ENCODE results near the gene TBL1Y. TPM values are rescaled to one million over a fixed set of nuclear protein-coding genes. Genes with fewer than 3 reads are reported as not detected.

TBL1Y gene
- total and polyA plus RNA-seq, 10 of the 15 experiments (the other 5 are each of a cell fraction or from before 2014, with no cell fraction given) = not detected

- H3K27ac ChIP-seq (ENCODE audit: control insufficient read depth, insufficient read depth) = no peak overlapping the region
Measured at GRCh38 chrY:7102680-7103079, 192.2 kb downstream of the TBL1Y start.

GRCh38 chrY:7107179-7107578 is 196.7 kb downstream of the TBL1Y start:
- Histone ChIP-seq H3K27ac (ENCODE audit: control insufficient read depth, insufficient read depth) (no peak overlapping the region), H4K20me1 (ENCODE audit: control insufficient read depth, insufficient read depth) (no peaks in the 10 kb centered on the region), H3K9ac (ENCODE audit: control insufficient read depth, insufficient read depth, low read length) (no peak overlapping the region), H3K79me2 (ENCODE audit: control insufficient read depth, insufficient read depth, low read length) (no peaks in the 10 kb centered on the region), H3K36me3 (ENCODE audit: control insufficient read depth in 2 of 2, insufficient read depth in 2 of 2, low read length in 1 of 2) (no peaks in the 10 kb centered on the region), H3K4me1 (ENCODE audit: control insufficient read depth, insufficient read depth, low read length) (no peaks in the 10 kb centered on the region), H3K27me3 (replicated peaks in 1 of 2; ENCODE audit: control insufficient read depth in 2 of 2, insufficient read depth in 2 of 2, low read length in 1 of 2) (no peaks in the 10 kb centered on the region), H2AFZ (ENCODE audit: control insufficient read depth, low read depth, low read length) (no peak overlapping the region), H3K4me3 (no peak overlapping the region), H3K4me2 (ENCODE audit: control insufficient read depth, insufficient read depth) (no peak overlapping the region), H3K9me3 (replicated peaks; ENCODE audit: control insufficient read depth, insufficient read depth, low read length) (no peaks in the 10 kb centered on the region)
- SMC1A ChIA-PET (ENCODE audit: uncharacterized antibody, unreplicated experiment) = no interaction called here
- no peak for TF ChIP-seq RBBP5 (conservative IDR thresholded peaks at IDR 0.05)
- no peak for TF ChIP-seq SRF (IDR thresholded peaks at IDR 0.05; ENCODE audit: low read depth in 2 of 2, low read length in 2 of 2)
- no peak for TF ChIP-seq ZZZ3 (IDR thresholded peaks at IDR 0.05; ENCODE audit: control insufficient read depth, insufficient read length, low read depth)
- no peak for TF ChIP-seq NR2F1 (conservative IDR thresholded peaks at IDR 0.05)
- no peak for TF ChIP-seq LARP7 (IDR thresholded peaks at IDR 0.05)
- CTCF ChIA-PET = no interaction called here
- in situ Hi-C loops (cut with MboI) = no loop called here
- ATAC-seq = no peak
- DNase-seq (ENCODE audit: low read depth, low spot score) = no peak
- no CpG with 5 or more reads among the region's 6 CpGs for WGBS (ENCODE audit: insufficient coverage, insufficient replicate concordance, low lambda C conversion rate, missing lambda C conversion rate)
- POLR2A ChIA-PET = no interaction called here
- intact Hi-C loops (cut with micrococcal nuclease; ENCODE audit: unreplicated experiment) = no loop called here
- RAD21 ChIA-PET (ENCODE audit: unreplicated experiment) = no interaction called here
- no peak for FAIRE-seq
- no TSS peak for BruUV-seq (replicated peaks)

More at GRCh38 chrY:7102680-7103079, 192.2 kb downstream of the TBL1Y start:
- DNase-seq (ENCODE audit: low read depth, low spot score) (no peak), FAIRE-seq (no peak), ATAC-seq (no peak)
- Histone ChIP-seq H3K9me3 (replicated peaks; ENCODE audit: control insufficient read depth, insufficient read depth, low read length) (no peaks in the 10 kb centered on the region), H3K4me3 (no peak overlapping the region), H3K9ac (ENCODE audit: control insufficient read depth, insufficient read depth, low read length) (no peak overlapping the region), H4K20me1 (ENCODE audit: control insufficient read depth, insufficient read depth) (no peaks in the 10 kb centered on the region), H3K4me2 (ENCODE audit: control insufficient read depth, insufficient read depth) (no peak overlapping the region), H3K4me1 (ENCODE audit: control insufficient read depth, insufficient read depth, low read length) (no peaks in the 10 kb centered on the region), H3K27me3 (replicated peaks in 1 of 2; ENCODE audit: control insufficient read depth in 2 of 2, insufficient read depth in 2 of 2, low read length in 1 of 2) (no peaks in the 10 kb centered on the region), H3K79me2 (ENCODE audit: control insufficient read depth, insufficient read depth, low read length) (no peaks in the 10 kb centered on the region), H2AFZ (ENCODE audit: control insufficient read depth, low read depth, low read length) (no peak overlapping the region), H3K36me3 (ENCODE audit: control insufficient read depth in 2 of 2, insufficient read depth in 2 of 2, low read length in 1 of 2) (no peaks in the 10 kb centered on the region)
- ChIA-PET POLR2A (no interaction called here), SMC1A (ENCODE audit: uncharacterized antibody, unreplicated experiment) (no interaction called here), CTCF (no interaction called here), RAD21 (ENCODE audit: unreplicated experiment) (no interaction called here)
- no CpG with 5 or more reads among the region's 1 CpG for WGBS (ENCODE audit: insufficient coverage, insufficient replicate concordance, low lambda C conversion rate, missing lambda C conversion rate)
- no TSS peak for BruUV-seq (replicated peaks)
- TF ChIP-seq ATF7 (IDR thresholded peaks at IDR 0.05; ENCODE audit: low read depth) (no peak), RCOR1 (conservative IDR thresholded peaks at IDR 0.05; ENCODE audit: low read depth, low read length) (no peak), SUZ12 (IDR thresholded peaks at IDR 0.05; ENCODE audit: unreplicated experiment) (no peak)
- TF ChIP-seq, protein P1, sequence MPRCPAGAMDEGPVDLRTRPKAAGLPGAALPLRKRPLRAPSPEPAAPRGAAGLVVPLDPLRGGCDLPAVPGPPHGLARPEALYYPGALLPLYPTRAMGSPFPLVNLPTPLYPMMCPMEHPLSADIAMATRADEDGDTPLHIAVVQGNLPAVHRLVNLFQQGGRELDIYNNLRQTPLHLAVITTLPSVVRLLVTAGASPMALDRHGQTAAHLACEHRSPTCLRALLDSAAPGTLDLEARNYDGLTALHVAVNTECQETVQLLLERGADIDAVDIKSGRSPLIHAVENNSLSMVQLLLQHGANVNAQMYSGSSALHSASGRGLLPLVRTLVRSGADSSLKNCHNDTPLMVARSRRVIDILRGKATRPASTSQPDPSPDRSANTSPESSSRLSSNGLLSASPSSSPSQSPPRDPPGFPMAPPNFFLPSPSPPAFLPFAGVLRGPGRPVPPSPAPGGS (IDR thresholded peaks at IDR 0.05; ENCODE audit: borderline replicate concordance, insufficient read depth, low read depth, low read length, poor library complexity, severe bottlenecking) = no peak
- in situ Hi-C loops (cut with MboI) = no loop called here
- intact Hi-C loops (cut with micrococcal nuclease; ENCODE audit: unreplicated experiment) = no loop called here

Data from GM12878 (cell line).